HL-60/S4 treated with retinoic acid at 250 ng/mL for 4 days and 3 days (cell line): ENCODE data around the gene GTF2F2.

Experiments used
- in situ Hi-C: fragments of 300-500 bp; cut with MboI; formaldehyde crosslinking; loops from 2 replicates; pipeline ENCODE4 v1.7.0; 2022; ENCODE audit warnings: low sequenced_read_pairs

GTF2F2 gene

GRCh38 chr13:45120967-45121831 is 889 bp downstream of the GTF2F2 start:
- in situ Hi-C loops = no loop called here

GRCh38 chr13:45122941-45123340 is 2.6 kb downstream of the GTF2F2 start:
- in situ Hi-C loops = no loop called here

- in situ Hi-C loops = no loop called here
These were observed 12.2 kb downstream of the GTF2F2 start for GRCh38 chr13:45132369-45133064.

GRCh38 chr13:45133396-45134118 is 13.2 kb downstream of the GTF2F2 start:
- in situ Hi-C loops = no loop called here

GRCh38 chr13:45136741-45137504 is 16.6 kb downstream of the GTF2F2 start:
- in situ Hi-C loops = no loop called here

GRCh38 chr13:45137526-45137925 is 17.2 kb downstream of the GTF2F2 start:
- in situ Hi-C loops = no loop called here

GRCh38 chr13:45138282-45138681 is 18.0 kb downstream of the GTF2F2 start:
- in situ Hi-C loops = no loop called here

- in situ Hi-C loops = no loop called here
These were observed 21.1 kb downstream of the GTF2F2 start for GRCh38 chr13:45141369-45141768.

GRCh38 chr13:45142440-45143345 is 22.4 kb downstream of the GTF2F2 start:
- in situ Hi-C loops = no loop called here

- in situ Hi-C loops = no loop called here
These were observed 23.0 kb downstream of the GTF2F2 start for GRCh38 chr13:45143346-45143751.

GRCh38 chr13:45149964-45150363 is 29.7 kb downstream of the GTF2F2 start:
- in situ Hi-C loops = no loop called here

- in situ Hi-C loops = no loop called here
These were observed 36.5 kb downstream of the GTF2F2 start for GRCh38 chr13:45156565-45157361.

- in situ Hi-C loops = no loop called here
These were observed 41.9 kb downstream of the GTF2F2 start for GRCh38 chr13:45162194-45162593.

- in situ Hi-C loops = no loop called here
These were observed 42.5 kb downstream of the GTF2F2 start for GRCh38 chr13:45162821-45163220.

GRCh38 chr13:45166858-45167257 is 46.5 kb downstream of the GTF2F2 start:
- in situ Hi-C loops = no loop called here

- in situ Hi-C loops = no loop called here
These were observed 47.6 kb downstream of the GTF2F2 start for GRCh38 chr13:45167611-45168554.

- in situ Hi-C loops = no loop called here
These were observed 48.2 kb downstream of the GTF2F2 start for GRCh38 chr13:45168555-45168930.

GRCh38 chr13:45174478-45174877 is 54.2 kb downstream of the GTF2F2 start:
- in situ Hi-C loops = no loop called here
